HUDEP-2 (cell line): ENCODE measurements around the gene ZNF227.
"Not testable (repeated sequence)": the region's sequence is repeated elsewhere in the genome, so short reads cannot be mapped to it uniquely, and the experiment has no call there.

ENCODE experiments used
- DNase-seq, 76 experiments: peaks; one replicate each; lab custom pipeline; 2025; ENCODE audit not compliant: unreplicated experiment in 76 of 76; lab: John Stamatoyannopoulos, UW

ZNF227 gene

DNA sequence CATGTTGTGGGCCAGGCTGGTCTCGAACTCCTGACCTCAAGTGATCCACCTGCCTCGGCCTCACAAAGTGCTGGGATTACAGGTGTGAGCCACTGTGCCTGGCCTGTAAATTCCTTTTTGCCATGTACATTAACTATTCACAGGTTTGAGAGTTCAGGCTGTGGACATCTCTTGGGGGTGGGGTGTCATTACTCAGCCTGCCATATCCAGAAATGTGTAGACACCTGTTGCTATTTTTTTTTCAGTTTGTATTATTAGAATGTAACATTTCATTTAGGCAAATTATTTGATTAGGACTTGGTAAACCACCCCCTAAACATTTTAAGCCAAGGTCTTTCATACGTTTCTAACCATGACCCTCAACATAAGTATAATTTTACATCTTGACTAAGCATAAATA, 20.5 kb downstream of the ZNF227 start:
- no peak for DNase-seq

DNA sequence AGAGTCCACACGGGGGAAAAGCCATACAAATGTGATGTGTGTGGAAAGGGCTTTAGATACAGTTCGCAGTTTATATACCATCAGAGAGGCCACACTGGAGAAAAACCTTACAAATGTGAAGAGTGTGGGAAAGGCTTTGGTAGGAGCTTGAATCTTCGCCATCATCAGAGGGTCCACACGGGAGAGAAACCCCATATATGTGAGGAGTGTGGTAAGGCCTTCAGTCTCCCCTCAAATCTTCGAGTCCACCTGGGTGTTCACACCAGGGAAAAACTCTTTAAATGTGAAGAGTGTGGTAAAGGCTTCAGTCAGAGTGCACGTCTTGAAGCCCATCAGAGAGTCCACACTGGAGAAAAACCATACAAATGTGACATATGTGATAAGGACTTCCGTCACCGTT, 24.1 kb downstream of the ZNF227 start:
- DNase-seq, result no peak

DNA sequence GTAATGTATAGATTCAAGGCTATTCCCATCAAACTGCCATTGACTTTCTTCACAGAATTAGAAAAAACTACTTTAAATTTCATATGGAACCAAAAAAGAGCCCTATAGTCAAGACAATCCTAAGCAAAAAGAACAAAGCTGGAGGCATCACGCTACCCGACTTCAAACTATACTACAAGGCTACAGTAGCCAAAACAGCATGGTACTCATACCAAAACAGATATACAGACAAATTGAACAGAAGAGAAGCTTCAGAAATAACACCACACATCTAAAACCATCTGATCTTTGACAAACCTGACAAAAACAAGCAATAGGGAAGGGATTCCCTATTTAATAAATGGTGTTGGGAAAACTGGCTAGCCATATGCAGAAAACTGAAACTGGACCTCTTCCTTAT, 40.0 kb downstream of the ZNF227 start:
- DNase-seq, result not testable (repeated sequence)

DNA sequence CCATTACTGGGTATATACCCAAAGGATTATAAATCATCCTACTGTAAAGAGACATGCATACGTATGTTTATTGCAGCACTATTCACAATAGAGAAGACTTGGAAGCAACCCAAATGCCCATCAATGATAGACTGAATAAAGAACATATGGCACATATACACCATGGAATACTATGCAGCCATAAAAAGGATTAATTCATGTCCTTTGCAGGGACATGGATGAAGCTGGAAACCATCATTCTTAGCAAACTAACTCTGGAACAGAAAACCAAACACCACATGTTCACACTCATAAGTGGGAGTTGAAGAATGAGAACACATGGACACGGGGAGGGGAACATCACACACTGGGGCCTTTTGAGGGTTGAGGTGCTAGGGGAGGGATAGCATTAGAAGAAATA, 41.1 kb downstream of the ZNF227 start:
- DNase-seq, result not testable (repeated sequence)

DNA sequence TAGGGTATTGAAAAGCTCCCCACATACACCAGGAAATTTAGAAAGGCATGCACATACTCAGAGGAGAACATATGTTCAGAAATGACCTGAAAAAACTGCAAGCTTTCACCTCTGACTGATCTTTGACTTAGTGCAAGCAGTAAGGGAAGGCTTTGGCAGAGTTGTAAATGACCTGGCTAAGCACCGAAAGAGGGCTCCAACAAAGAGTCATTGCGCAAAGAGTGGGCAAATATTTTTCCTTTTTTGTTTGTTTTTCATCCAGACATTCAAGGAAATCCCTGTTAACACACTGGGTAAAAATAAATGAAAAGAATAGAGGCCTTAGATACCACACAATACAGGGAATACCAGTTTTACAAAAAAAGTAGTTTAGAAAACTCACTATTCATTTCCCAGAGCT, 42.2 kb downstream of the ZNF227 start:
- no peak for DNase-seq

DNA sequence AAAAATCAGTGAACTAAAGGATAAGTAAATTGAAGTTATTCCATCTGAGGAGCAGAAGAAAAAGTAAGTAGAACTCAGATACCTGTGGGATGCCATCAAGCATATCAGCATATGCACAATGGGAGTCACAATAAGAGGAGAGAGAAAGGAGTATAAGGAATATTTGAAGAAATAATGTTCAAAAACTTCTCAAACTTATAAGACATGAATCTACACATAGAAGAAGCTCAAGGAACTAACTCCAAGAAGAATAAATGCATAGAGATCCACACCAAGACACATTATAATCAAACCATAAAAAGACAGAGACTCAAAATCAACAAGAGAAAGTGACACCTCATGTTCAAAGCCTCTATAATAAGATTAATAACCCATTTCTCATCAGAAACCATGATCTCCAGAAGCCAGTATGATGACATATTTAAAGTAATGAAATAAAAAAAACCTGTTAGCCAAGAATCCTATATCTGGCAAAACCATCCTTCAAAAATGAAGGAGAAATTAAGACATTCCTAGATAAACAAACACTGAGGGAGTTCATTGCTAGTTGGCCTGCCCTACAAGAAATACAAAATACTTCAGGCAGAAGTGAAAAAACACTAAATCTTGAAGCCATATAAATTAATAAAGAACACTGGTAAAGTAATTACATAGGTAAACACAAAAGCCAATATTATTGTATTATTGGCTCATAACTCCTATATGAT, 43.5 kb downstream of the ZNF227 start:
- no peak for DNase-seq

DNA sequence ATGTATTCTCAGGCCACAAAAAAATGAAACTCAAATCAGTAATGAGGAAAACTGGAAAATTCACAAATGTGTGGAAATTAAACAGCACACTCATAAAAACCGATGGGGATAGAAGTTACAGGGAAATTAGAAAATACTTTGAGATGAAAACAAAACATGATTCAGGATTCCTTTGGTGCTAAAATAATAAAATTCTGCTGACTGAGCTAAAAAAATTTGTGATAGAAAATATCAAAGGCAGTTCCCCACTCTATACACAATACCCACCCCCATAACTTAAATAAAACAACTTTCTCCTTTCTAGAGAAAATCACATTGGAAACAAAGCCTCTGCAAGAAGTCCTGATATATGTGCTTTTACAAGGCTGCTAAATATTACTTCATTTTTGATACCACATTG, 45.8 kb downstream of the ZNF227 start:
- DNase-seq, result no peak

DNA sequence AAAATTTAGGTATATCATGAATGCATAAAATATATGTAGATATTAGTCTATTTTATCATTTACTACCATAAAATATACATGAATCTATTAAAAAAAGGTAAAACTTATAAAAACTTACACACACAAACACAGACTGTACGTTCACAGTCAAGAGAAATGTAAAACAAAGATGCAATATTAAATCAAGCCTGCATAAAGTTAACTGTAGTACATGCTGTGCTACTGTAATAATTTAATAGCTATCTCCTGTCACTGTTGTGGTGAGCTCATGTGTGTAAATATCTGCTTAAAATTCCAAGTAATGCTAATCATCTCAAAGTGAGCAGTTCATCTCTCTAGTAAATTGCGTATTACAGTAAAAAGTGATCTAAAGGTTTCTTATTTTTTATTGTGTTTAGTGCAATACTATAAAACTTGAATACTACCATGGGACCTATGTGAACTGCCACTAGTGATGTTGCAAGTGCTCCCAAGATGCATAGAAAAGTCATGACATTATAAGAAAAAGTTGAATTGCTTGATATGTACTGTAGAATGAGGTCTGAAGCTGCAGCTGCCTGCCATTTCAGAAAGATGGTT, 46.6 kb downstream of the ZNF227 start:
- DNase-seq, result no peak

DNA sequence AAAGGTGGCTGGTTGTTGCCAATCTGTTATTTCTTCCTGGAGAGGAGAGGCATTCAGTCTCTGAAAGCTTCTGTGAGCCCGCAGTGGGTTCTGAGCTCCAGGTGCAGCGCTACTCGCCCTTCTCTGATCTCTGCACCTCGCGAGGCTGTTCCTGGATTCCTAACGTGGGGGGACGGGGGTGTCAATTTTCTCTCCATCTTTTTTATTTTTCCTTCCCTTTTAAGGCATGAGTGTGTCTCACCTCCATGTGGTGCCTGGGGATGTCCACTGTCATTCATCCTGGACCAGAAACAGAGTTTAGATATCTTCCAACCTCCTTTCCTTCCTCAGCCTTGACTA, 48.0 kb downstream of the ZNF227 start:
- no peak for DNase-seq

DNA sequence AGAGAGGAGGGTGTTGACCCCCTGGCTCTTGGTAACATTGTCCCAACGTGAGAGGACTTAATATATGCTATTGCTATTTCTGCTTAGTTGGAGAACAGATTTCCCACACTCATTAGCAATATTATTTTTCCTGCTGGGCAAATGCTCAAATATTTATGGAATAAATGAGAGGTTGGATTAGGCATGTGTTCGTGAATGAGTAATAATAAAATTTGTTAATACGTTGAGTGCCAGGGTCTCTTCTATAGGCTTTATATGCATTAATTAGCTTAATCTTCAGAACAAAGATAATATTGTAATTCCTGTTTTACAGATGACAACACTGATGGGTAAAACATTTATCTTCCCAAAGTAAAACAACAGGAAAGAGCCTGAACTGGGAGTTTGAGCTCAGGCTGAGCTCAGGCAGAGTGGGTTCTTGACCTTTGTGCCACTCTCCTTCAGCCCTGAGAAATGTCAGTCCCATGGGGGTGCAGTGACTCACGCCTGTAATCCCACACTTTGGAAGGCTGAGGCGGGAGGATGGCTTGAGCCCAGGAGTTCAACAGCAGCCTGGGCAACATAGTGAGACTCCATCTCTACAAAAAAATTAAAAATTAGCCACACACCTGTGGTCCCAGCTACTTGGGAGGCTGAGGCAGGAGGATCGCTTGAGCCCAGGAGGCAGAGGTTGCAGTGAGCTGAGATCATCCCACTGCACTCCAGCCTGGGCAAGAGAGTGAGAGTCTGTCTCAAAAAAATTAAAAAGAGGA, 48.5 kb downstream of the ZNF227 start:
- DNase-seq, result no peak

DNA sequence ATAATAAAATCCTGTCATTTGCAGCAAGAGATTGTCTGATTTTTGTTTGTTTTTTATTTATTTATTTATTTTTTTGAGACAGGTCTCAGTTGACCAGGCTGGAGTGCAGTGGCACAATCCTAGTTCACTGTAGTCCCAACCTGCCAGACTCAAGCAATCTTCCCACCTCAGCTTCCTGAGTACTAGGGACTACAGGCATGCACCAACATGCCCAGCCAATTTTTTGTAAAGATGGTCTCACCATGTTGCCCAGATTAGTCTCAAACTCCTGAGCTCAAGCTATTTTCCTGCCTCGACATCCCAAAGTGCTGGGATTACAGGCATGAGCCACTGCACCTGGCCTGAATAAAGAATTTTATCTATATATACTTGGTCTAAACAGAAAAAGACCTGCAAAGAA, 65.0 kb downstream of the ZNF227 start:
- no peak for DNase-seq

DNA sequence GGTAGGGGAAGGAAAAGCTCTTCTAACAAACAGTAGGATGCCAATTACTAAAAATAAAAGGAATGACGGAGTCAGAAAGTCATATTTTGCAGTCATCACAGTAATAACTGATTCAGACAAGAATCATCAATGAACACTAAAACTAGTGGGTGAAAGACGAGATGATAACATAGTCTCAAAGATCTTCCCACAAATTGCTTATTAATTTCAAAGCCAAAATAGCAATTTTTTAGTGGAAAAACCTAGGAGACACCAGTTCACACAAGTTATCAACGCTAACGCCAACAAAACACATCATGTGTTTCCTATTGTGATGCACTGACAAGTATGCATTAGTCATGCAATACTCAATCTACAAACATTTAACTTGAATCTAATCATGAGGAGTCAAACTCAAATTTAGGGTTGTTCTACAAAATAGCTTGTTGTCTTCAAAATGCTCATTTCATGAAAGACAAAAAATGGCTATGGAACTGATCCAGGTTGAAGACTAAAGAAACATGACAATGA, 65.9 kb downstream of the ZNF227 start:
- DNase-seq, result no peak

DNA sequence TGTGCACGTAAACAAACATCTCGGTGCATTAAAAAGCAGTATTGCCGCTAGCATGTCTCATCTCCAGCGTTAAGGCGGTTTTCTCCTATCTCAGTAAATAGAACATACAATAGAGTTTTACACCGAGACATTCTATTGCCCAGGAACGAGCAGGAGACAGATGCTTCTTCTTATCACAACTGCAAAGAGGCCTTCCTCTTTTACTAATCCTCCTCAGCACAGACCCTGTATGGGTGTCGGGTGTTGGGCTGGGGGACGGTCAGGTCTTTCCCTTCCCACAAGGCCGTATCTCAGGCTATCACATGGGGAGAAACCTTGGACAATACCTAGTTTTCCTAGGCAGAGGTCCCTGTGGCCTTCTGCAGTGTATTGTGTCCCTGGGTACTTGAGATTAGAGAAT, 68.6 kb downstream of the ZNF227 start:
- no peak for DNase-seq

DNA sequence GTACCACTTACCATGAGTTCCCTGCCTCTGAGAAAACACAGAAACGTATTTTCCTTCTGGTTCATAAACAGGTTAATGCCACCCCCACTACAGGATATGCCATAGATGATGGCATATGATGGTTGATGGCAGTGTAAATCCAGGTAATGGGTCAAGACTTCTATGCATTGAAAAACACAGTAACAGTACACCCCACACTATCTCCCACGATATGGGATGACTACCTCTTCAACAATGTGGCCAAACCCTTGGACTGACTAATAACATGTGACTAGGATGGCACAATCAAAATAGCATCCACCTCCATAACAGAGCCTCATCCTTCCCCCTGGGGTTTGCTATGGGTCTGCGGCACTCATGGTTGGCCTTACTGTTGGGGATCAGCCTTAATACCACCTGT, 70.5 kb downstream of the ZNF227 start:
- no peak for DNase-seq

DNA sequence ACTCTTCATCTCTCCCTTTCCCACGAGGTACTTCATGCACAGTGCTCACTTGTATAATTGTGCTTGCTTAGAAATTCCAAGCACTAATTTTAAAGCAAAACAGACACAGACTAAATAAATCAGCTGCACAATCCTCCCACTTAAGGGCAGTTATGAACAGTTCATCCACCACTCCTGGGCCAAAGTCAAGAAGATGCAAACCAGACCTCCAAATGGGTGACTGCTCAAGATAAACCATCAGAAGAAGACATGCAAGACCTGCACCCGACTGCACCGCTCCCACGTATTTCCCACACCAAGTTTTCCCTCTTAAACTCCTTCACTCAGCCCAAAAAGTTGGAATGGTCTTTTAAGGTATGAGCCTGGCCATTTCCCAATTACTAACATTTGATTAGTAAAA, 72.6 kb downstream of the ZNF227 start:
- no peak for DNase-seq
